Body of pancreas (tissue), 4 donors: Measurements from ENCODE around the gene NUDT22. TPM values are rescaled to one million over a fixed set of nuclear protein-coding genes. Genes with fewer than 3 reads are reported as not detected.
A peak's percentile ranks its signal among the peaks of the same experiment; 100 is the strongest.
"Not testable (repeated sequence)": the region's sequence is repeated elsewhere in the genome, so short reads cannot be mapped to it uniquely, and the experiment has no call there.

Experiments
- ATAC-seq: fragments of 150-250 bp; one replicate; pipeline ENCODE4 v1.9.1; 2016
- DNase-seq, 4 donors: peaks; one replicate each; pipeline ENCODE4 v3.0.0-alpha.2; 2019
- H3K27ac ChIP-seq, 4 donors: fragments of 200-600 bp; sonication (generic); 1 replicate in 3 of 4; 2 replicates in 1 of 4; pipeline versions ENCODE4 v1.5.1 to v1.6.1; 2016 to 2019; ENCODE audit warnings: mild to moderate bottlenecking in 1 of 4, mixed read lengths in 1 of 4, moderate library complexity in 1 of 4
- H3K27me3 ChIP-seq, 2 donors: fragments of 200-600 bp; sonication (generic); one replicate each; pipeline ENCODE4 v1.6.0; 2016; ENCODE audit warnings: mild to moderate bottlenecking in 1 of 2
- H3K36me3 ChIP-seq, 2 donors: fragments of 200-600 bp; sonication (generic); replicated peaks in 1 of 2; 2 replicates each; pipeline ENCODE4 v1.5.1; 2016; ENCODE audit warnings: low read depth in 2 of 2; ENCODE audit not compliant: insufficient read depth in 1 of 2
- H3K4me1 ChIP-seq: fragments of 200-600 bp; sonication (generic); one replicate; pipeline ENCODE4 v1.6.0; 2016
- H3K4me3 ChIP-seq, 2 donors: fragments of 200-600 bp; sonication (generic); 1 replicate in 1 of 2; 2 replicates in 1 of 2; pipeline ENCODE4 v1.5.1; 2016 to 2019
- H3K9me3 ChIP-seq, 3 donors: fragments of 200-600 bp; sonication (generic); 1 replicate in 2 of 3; 2 replicates in 1 of 3; pipeline ENCODE4 v1.5.1; 2016
- CTCF ChIP-seq, 7 experiments: fragments of 450-650 bp in 4 of 7; fragments of 200-600 bp in 3 of 7; sonication (generic) in 3 of 7; IDR thresholded peaks; one replicate each; pipeline ENCODE4 v1.5.1; 2016 to 2019; ENCODE audit warnings: antibody characterized with exemption in 7 of 7
- POLR2A ChIP-seq, 3 donors: fragments of 450-650 bp; IDR thresholded peaks; one replicate each; pipeline ENCODE4 v1.6.1; 2016; ENCODE audit warnings: antibody characterized with exemption in 3 of 3, mild to moderate bottlenecking in 2 of 3
- WGBS, 2 donors: methylation state at CpG; one replicate each; pipeline ENCODE4 v1.1.5; 2017; 5-methylcytosine and 5-hydroxymethylcytosine counted together
- intact Hi-C: fragments of 100-400 bp; cut with DNase I; formaldehyde crosslinking; loops from one replicate; pipeline ENCODE4 v1.15.1; 2023
- total RNA-seq, 2 donors: library from RNA; depleted of rRNA; stranded (reverse); fragments of >200 nt; gene quantifications; one replicate each; pipeline ENCODE4 v1.1.0, GENCODE V29; 2016

Gene NUDT22
- total RNA-seq, 2 donors from 2014 or later, result 45.9 to 73.5 TPM

GRCh38 chr11:64245401-64245796 lies 19.3 kb downstream of the NUDT22 start:
- peaks cover 47% of the 10 kb centered on the region for H3K4me1 ChIP-seq
- H3K36me3 ChIP-seq, result no peaks in the 10 kb centered on the region
- ATAC-seq (no peak), DNase-seq (peak; percentile 77 to 90 (median 84))
- intact Hi-C loops, result no loop called here
- TF ChIP-seq POLR2A (IDR thresholded peaks at IDR 0.05), result no peak
- TF ChIP-seq CTCF (IDR thresholded peaks at IDR 0.05), result no peak
- peak overlapping the region in 1 of 2 donors; percentile 84 for H3K4me3 ChIP-seq
- no peaks in the 10 kb centered on the region for H3K9me3 ChIP-seq
- H3K27me3 ChIP-seq, result no peaks in the 10 kb centered on the region
- peak overlapping the region; percentile 91 to 94 (median 92) for H3K27ac ChIP-seq
- WGBS, 2 donors, result 0% methylated on average over 3 to 5 of the region's 6 CpGs

- H3K27ac ChIP-seq, result peak overlapping the region; percentile 91 to 94 (median 92)
- peak; percentile 80 to 91 (median 87) for DNase-seq
- H3K36me3 ChIP-seq, result no peaks in the 10 kb centered on the region
- peaks cover 50% of the 10 kb centered on the region for H3K4me1 ChIP-seq
- H3K4me3 ChIP-seq, result peak overlapping the region; percentile 67 to 84
- H3K9me3 ChIP-seq, result no peaks in the 10 kb centered on the region
- intact Hi-C loops, result no loop called here
- ATAC-seq, result peak; percentile 4
- WGBS, 2 donors, result 1 to 2% methylated on average over 20 to 44 of the region's 46 CpGs
- TF ChIP-seq POLR2A (IDR thresholded peaks at IDR 0.05) (peak; percentile 68 to 75 (median 74)), CTCF (IDR thresholded peaks at IDR 0.05) (peak in 1 of 7 experiments; percentile 17)
- H3K27me3 ChIP-seq, result no peaks in the 10 kb centered on the region
These were observed 19.9 kb downstream of the NUDT22 start for GRCh38 chr11:64245797-64246620.

GRCh38 chr11:64246621-64246870 lies 20.5 kb downstream of the NUDT22 start:
- DNase-seq, H3K4me3 ChIP-seq, intact Hi-C loops, H3K9me3 ChIP-seq, H3K27me3 ChIP-seq, H3K36me3 ChIP-seq: not testable (repeated sequence)
- H3K27ac ChIP-seq, result peak overlapping the region; percentile 91 to 94 (median 92)
- peak; percentile 11 for ATAC-seq
- WGBS, 2 donors, result 0% methylated on average over 8 of the region's 43 CpGs; no CpG with 5 or more reads in 1 of the 2 donors
- H3K4me1 ChIP-seq, result peaks cover 52% of the 10 kb centered on the region
- TF ChIP-seq CTCF (IDR thresholded peaks at IDR 0.05), result peak in 2 of 7 experiments; percentile 1 to 15

- DNase-seq, result peak; percentile 88 to 92 (median 90)
- Histone ChIP-seq H3K27ac (peak within 1 kb of the TSS; percentile 91 to 94 (median 92)), H3K4me1 (peaks cover 56% of the 10 kb centered on the region), H3K9me3 (no peaks in the 10 kb centered on the region), H3K36me3 (no peaks in the 10 kb centered on the region), H3K4me3 (peak within 1 kb of the TSS; percentile 67 to 84), H3K27me3 (no peaks in the 10 kb centered on the region)
- ATAC-seq, result peak; percentile 66
- peak in 2 of 3 donors; percentile 51 to 55 for TF ChIP-seq POLR2A (IDR thresholded peaks at IDR 0.05)
- TF ChIP-seq CTCF (IDR thresholded peaks at IDR 0.05), result peak in 3 of 7 experiments; percentile 7 to 43 (median 32)
- intact Hi-C loops, result no loop called here
- 0 to 1% methylated on average over 31 to 72 of the region's 74 CpGs for WGBS, 2 donors
These were observed 21.0 kb downstream of the NUDT22 start, which contains the start of gene PPP1R14B for GRCh38 chr11:64246871-64247728. PPP1R14B (minus strand) TSS chr11:64246943; CDS start chr11:64246673, 270 bp downstream.
